Measurements from ENCODE around the gene SLC25A13.

GRCh38 chr7:96310110-96310509 lies 11.8 kb downstream of the SLC25A13 start:
- no peak for TF ChIP-seq ZNF274 (CRISPR knock-in tag; IDR thresholded peaks at IDR 0.05)
- TF ChIP-seq CTCF (CRISPR knock-in tag; IDR thresholded peaks at IDR 0.05) = no peak
- no peak for TF ChIP-seq CBFB (CRISPR knock-in tag; IDR thresholded peaks at IDR 0.05)
- TF ChIP-seq ZNF614 (CRISPR knock-in tag; IDR thresholded peaks at IDR 0.05; ENCODE audit: borderline replicate concordance) = no peak
- TF ChIP-seq SP2 (CRISPR knock-in tag; IDR thresholded peaks at IDR 0.05) = no peak
- no peak for TF ChIP-seq YY1 (IDR thresholded peaks at IDR 0.05; ENCODE audit: insufficient read depth, insufficient replicate concordance, low read depth, low read length)
- no peak for TF ChIP-seq DPF2 (CRISPR knock-in tag; IDR thresholded peaks at IDR 0.05; ENCODE audit: borderline replicate concordance, low read depth)
- no peak for TF ChIP-seq HCFC1 (IDR thresholded peaks at IDR 0.05; ENCODE audit: low read depth, low read length)
- TF ChIP-seq BRD4 (CRISPR knock-in tag; IDR thresholded peaks at IDR 0.05) = no peak
- no peak for TF ChIP-seq POLR2A (IDR thresholded peaks at IDR 0.05; ENCODE audit: insufficient read depth in 1 of 2, low read depth in 2 of 2, low read length in 2 of 2)
- TF ChIP-seq NFE2L2 (IDR thresholded peaks at IDR 0.05; ENCODE audit: low read length) = no peak
- no peak for TF ChIP-seq JUN (CRISPR knock-in tag; IDR thresholded peaks at IDR 0.05)
- TF ChIP-seq KDM5B (CRISPR knock-in tag; IDR thresholded peaks at IDR 0.05; ENCODE audit: borderline replicate concordance) = no peak
- no peak for TF ChIP-seq HDAC2 (CRISPR knock-in tag; IDR thresholded peaks at IDR 0.05)
